ENCODE data around the gene CRADD.

GRCh38 chr12:93712200-93712599, 35.0 kb downstream of the CRADD start:
- TF ChIP-seq, protein P1, sequence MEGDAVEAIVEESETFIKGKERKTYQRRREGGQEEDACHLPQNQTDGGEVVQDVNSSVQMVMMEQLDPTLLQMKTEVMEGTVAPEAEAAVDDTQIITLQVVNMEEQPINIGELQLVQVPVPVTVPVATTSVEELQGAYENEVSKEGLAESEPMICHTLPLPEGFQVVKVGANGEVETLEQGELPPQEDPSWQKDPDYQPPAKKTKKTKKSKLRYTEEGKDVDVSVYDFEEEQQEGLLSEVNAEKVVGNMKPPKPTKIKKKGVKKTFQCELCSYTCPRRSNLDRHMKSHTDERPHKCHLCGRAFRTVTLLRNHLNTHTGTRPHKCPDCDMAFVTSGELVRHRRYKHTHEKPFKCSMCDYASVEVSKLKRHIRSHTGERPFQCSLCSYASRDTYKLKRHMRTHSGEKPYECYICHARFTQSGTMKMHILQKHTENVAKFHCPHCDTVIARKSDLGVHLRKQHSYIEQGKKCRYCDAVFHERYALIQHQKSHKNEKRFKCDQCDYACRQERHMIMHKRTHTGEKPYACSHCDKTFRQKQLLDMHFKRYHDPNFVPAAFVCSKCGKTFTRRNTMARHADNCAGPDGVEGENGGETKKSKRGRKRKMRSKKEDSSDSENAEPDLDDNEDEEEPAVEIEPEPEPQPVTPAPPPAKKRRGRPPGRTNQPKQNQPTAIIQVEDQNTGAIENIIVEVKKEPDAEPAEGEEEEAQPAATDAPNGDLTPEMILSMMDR (IDR thresholded peaks at IDR 0.05; ENCODE audit: extremely low read depth in 1 of 2, insufficient read depth in 1 of 2, low read depth in 1 of 2, low read length in 2 of 2), result no peak
- TF ChIP-seq POLR2A (IDR thresholded peaks at IDR 0.05; ENCODE audit: low read depth, low read length) (no peak), MAX (IDR thresholded peaks at IDR 0.05; ENCODE audit: insufficient read depth, insufficient read length) (no peak), EZH2 (IDR thresholded peaks at IDR 0.05; ENCODE audit: borderline replicate concordance, low read depth, low read length, severe bottlenecking) (no peak), POLR2AphosphoS5 (IDR thresholded peaks at IDR 0.05; ENCODE audit: insufficient read depth, low read depth, low read length) (no peak), GATA2 (IDR thresholded peaks at IDR 0.05; ENCODE audit: insufficient read depth, insufficient read length, low read depth, low read length) (no peak), MYC (IDR thresholded peaks at IDR 0.05; ENCODE audit: low read depth, low read length) (no peak)
